H9 (cell line): ENCODE measurements around the gene TSPAN4. TPM values are rescaled to one million over a fixed set of nuclear protein-coding genes. Genes with fewer than 3 reads are reported as not detected.
A peak's percentile ranks its signal among the peaks of the same experiment; 100 is the strongest.

Experiments used
- DNase-seq: peaks from one replicate; pipeline ENCODE4 v3.0.0-alpha.2; 2017
- H2AFZ ChIP-seq: one replicate; pipeline ENCODE4 v1.6.1; 2013; ENCODE audit warnings: mild to moderate bottlenecking, low read length, control low read depth, moderate library complexity
- H2AK5ac ChIP-seq: 2 replicates; pipeline ENCODE4 v1.6.1; 2013; ENCODE audit warnings: low read length, control low read depth, mixed read lengths; ENCODE audit not compliant: insufficient read length
- H2BK120ac ChIP-seq: one replicate; pipeline ENCODE4 v1.6.1; 2013; ENCODE audit warnings: low read depth, mild to moderate bottlenecking, low read length, control low read depth, inconsistent platforms; ENCODE audit not compliant: poor library complexity, severe bottlenecking
- H2BK12ac ChIP-seq: 2 replicates; pipeline ENCODE4 v1.6.1; 2013; ENCODE audit warnings: low read length, control low read depth, mixed read lengths, low read depth; ENCODE audit not compliant: insufficient read length
- H2BK15ac ChIP-seq: 2 replicates; pipeline ENCODE4 v1.6.1; 2013; ENCODE audit warnings: low read depth, low read length, control low read depth
- H2BK20ac ChIP-seq: one replicate; pipeline ENCODE4 v1.6.1; 2013; ENCODE audit warnings: low read depth, mild to moderate bottlenecking, low read length, control low read depth, inconsistent platforms; ENCODE audit not compliant: poor library complexity, severe bottlenecking
- H2BK5ac ChIP-seq: 2 replicates; pipeline ENCODE4 v1.6.1; 2013; ENCODE audit warnings: low read length, control low read depth, mixed read lengths; ENCODE audit not compliant: insufficient read length
- H3K14ac ChIP-seq: 2 replicates; pipeline ENCODE4 v1.6.1; 2013; ENCODE audit warnings: low read length, control low read depth; ENCODE audit not compliant: insufficient read depth
- H3K18ac ChIP-seq: 2 replicates; pipeline ENCODE4 v1.6.1; 2013; ENCODE audit warnings: low read depth, mild to moderate bottlenecking, mixed read lengths, low read length, control low read depth; ENCODE audit not compliant: insufficient read length
- H3K23ac ChIP-seq: 2 replicates; pipeline ENCODE4 v1.6.1; 2013; ENCODE audit warnings: low read length, control low read depth, mixed read lengths, low read depth; ENCODE audit not compliant: insufficient read length
- H3K23me2 ChIP-seq: 2 replicates; pipeline ENCODE4 v1.6.1; 2013; ENCODE audit warnings: low read depth, mild to moderate bottlenecking, mixed read lengths, low read length, control low read depth; ENCODE audit not compliant: insufficient read length, poor library complexity, severe bottlenecking
- H3K27ac ChIP-seq: 2 replicates; pipeline ENCODE4 v1.5.1; 2013; ENCODE audit warnings: low read length, control low read depth, mixed read lengths, low read depth; ENCODE audit not compliant: insufficient read length
- H3K27me3 ChIP-seq: 2 replicates; pipeline ENCODE4 v1.6.1; 2013; ENCODE audit warnings: low read length, control low read depth, inconsistent platforms; ENCODE audit not compliant: insufficient read depth
- H3K4ac ChIP-seq: 2 replicates; pipeline ENCODE4 v1.6.1; 2013; ENCODE audit warnings: low read depth, mild to moderate bottlenecking, control low read depth, inconsistent platforms, low read length, moderate library complexity
- H3K4me1 ChIP-seq: 2 replicates; pipeline ENCODE4 v1.6.1; 2013; ENCODE audit warnings: low read length, control low read depth, inconsistent platforms; ENCODE audit not compliant: insufficient read depth
- H3K4me2 ChIP-seq: 2 replicates; pipeline ENCODE4 v1.6.1; 2013; ENCODE audit warnings: low read length, control low read depth, mixed read lengths; ENCODE audit not compliant: insufficient read length, insufficient read depth
- H3K56ac ChIP-seq: 2 replicates; pipeline ENCODE4 v1.6.1; 2013; ENCODE audit warnings: low read depth, mild to moderate bottlenecking, mixed read lengths, low read length, control low read depth; ENCODE audit not compliant: insufficient read length
- H3K79me1 ChIP-seq: 2 replicates; pipeline ENCODE4 v1.6.1; 2013; ENCODE audit warnings: low read depth, mild to moderate bottlenecking, moderate library complexity, low read length, control low read depth, inconsistent platforms; ENCODE audit not compliant: insufficient read depth, poor library complexity, severe bottlenecking
- H3K79me2 ChIP-seq: 2 replicates; pipeline ENCODE4 v1.6.1; 2013; ENCODE audit warnings: low read length, control low read depth, inconsistent platforms; ENCODE audit not compliant: insufficient read depth
- H3K9ac ChIP-seq: 2 replicates; pipeline ENCODE4 v1.6.1; 2013; ENCODE audit warnings: low read length, control low read depth, mixed read lengths; ENCODE audit not compliant: insufficient read length; ENCODE audit errors: extremely low read depth
- H3K9me3 ChIP-seq: one replicate; pipeline ENCODE4 v1.6.1; 2013; ENCODE audit warnings: low read depth, low read length, inconsistent platforms; ENCODE audit not compliant: control insufficient read depth
- H3T11ph ChIP-seq: one replicate; pipeline ENCODE4 v1.6.1; 2013; ENCODE audit warnings: mild to moderate bottlenecking, low read length, control low read depth, inconsistent platforms
- H4K20me1 ChIP-seq: one replicate; pipeline ENCODE4 v1.6.1; 2013; ENCODE audit not compliant: control insufficient read depth, insufficient read length, insufficient read depth
- H4K5ac ChIP-seq: 2 replicates; pipeline ENCODE4 v1.6.1; 2013; ENCODE audit warnings: low read depth, mild to moderate bottlenecking, mixed read lengths, low read length, control low read depth; ENCODE audit not compliant: insufficient read length
- H4K8ac ChIP-seq: replicated peaks from 2 replicates; pipeline ENCODE4 v1.6.1; 2013; ENCODE audit warnings: low read length, control low read depth, mixed read lengths, low read depth; ENCODE audit not compliant: insufficient read length
- H4K91ac ChIP-seq: 2 replicates; pipeline ENCODE4 v1.6.1; 2013; ENCODE audit warnings: low read depth, mild to moderate bottlenecking, moderate library complexity, mixed read lengths, low read length, control low read depth; ENCODE audit not compliant: insufficient read length
- H3K27ac Mint-ChIP-seq, 3 experiments: 2 replicates in 2 of 3; 3 replicates in 1 of 3; pipeline ENCODE4 v1.8.0; 2020 to 2021; ENCODE audit warnings: mixed read lengths in 3 of 3, mild to moderate bottlenecking in 1 of 3, moderate library complexity in 1 of 3
- H3K27me3 Mint-ChIP-seq: 2 replicates; pipeline ENCODE4 v1.8.0; 2021; ENCODE audit warnings: low read depth, mild to moderate bottlenecking, moderate library complexity, mixed read lengths
- H3K36me3 Mint-ChIP-seq, 3 experiments: 2 replicates in 2 of 3; 3 replicates in 1 of 3; pipeline ENCODE4 v1.8.0; 2020 to 2021; ENCODE audit warnings: low read depth in 3 of 3, mixed read lengths in 3 of 3; ENCODE audit not compliant: insufficient read depth in 1 of 3
- H3K4me1 Mint-ChIP-seq, 2 experiments: 2 replicates each; pipeline ENCODE4 v1.8.0; 2020; ENCODE audit warnings: mixed read lengths in 2 of 2
- H3K4me3 Mint-ChIP-seq, 2 experiments: 2 replicates in 1 of 2; 3 replicates in 1 of 2; pipeline ENCODE4 v1.8.0; 2020 to 2021; ENCODE audit warnings: mild to moderate bottlenecking in 2 of 2, mixed read lengths in 2 of 2, moderate library complexity in 1 of 2
- H3K9me3 Mint-ChIP-seq, 2 experiments: 2 replicates in 1 of 2; 3 replicates in 1 of 2; pipeline ENCODE4 v1.8.0; 2020; ENCODE audit warnings: mild to moderate bottlenecking in 2 of 2, mixed read lengths in 2 of 2, moderate library complexity in 1 of 2
- CTCF ChIP-seq: fragments of 200-600 bp; sonication (generic); conservative IDR thresholded peaks from 3 replicates; pipeline ENCODE4 v1.8.0; 2021; ENCODE audit warnings: antibody characterized with exemption, mild to moderate bottlenecking
- WGBS: extraction: QIAGEN DNeasy Blood & Tissue Kit; methylation state at CpG from one replicate; pipeline ENCODE4 v1.1.7; 2013; ENCODE audit warnings: missing lambda C conversion rate, low lambda C conversion rate, mixed read lengths; ENCODE audit not compliant: insufficient read length; ENCODE audit errors: extremely low coverage; 5-methylcytosine and 5-hydroxymethylcytosine counted together
- total RNA-seq: library from RNA; stranded (reverse); gene quantifications from 2 replicates; pipeline ENCODE4 v1.2.1, GENCODE V29; 2021

The TSPAN4 gene
- total RNA-seq, 1 experiment from 2014 or later, result 64.6 TPM

- no peak overlapping the region for H3K4ac ChIP-seq
- no peak overlapping the region for H4K8ac ChIP-seq
- no peaks in the 10 kb centered on the region for H3K79me1 ChIP-seq
- H2BK5ac ChIP-seq, result no peak overlapping the region
- H4K20me1 ChIP-seq, result no peaks in the 10 kb centered on the region
- H3K9ac ChIP-seq, result no peak overlapping the region
- no peak overlapping the region for H3T11ph ChIP-seq
- H3K4me2 ChIP-seq, result no peak overlapping the region
- H2BK12ac ChIP-seq, result no peak overlapping the region
- peaks cover 5% of the 10 kb centered on the region; the same call in 1 of the 2 replicates for H3K27me3 ChIP-seq
- no peak overlapping the region for H3K27ac Mint-ChIP-seq
- no peak overlapping the region for H3K27ac ChIP-seq
- H2BK20ac ChIP-seq, result no peak overlapping the region
- H2BK120ac ChIP-seq, result no peak overlapping the region
- no peak overlapping the region for H3K18ac ChIP-seq
- H3K9me3 ChIP-seq, result no peaks in the 10 kb centered on the region
- H4K5ac ChIP-seq, result no peak overlapping the region
- H3K4me3 Mint-ChIP-seq, result peak overlapping the region; percentile 59 to 78
- no peaks in the 10 kb centered on the region; a peak in 1 of 5 replicates for H3K9me3 Mint-ChIP-seq
- no peak overlapping the region for H2BK15ac ChIP-seq
- H3K79me2 ChIP-seq, result no peaks in the 10 kb centered on the region
- no peak overlapping the region for H2AK5ac ChIP-seq
- H3K4me1 Mint-ChIP-seq, result peaks cover 23 to 31% of the 10 kb centered on the region in 2 experiments
- H2AFZ ChIP-seq, result no peak overlapping the region
- no peak overlapping the region for H4K91ac ChIP-seq
- H3K36me3 Mint-ChIP-seq, result peaks cover 0 to 26% (median 13%) of the 10 kb centered on the region in 3 experiments
- H3K27me3 Mint-ChIP-seq, result peaks cover 24% of the 10 kb centered on the region
- DNase-seq, result no peak
- peaks cover 24% of the 10 kb centered on the region for H3K23me2 ChIP-seq
- H3K14ac ChIP-seq, result no peak overlapping the region
- TF ChIP-seq CTCF, result no peak
- no peaks in the 10 kb centered on the region; the same call in 1 of the 2 replicates for H3K4me1 ChIP-seq
- no peak overlapping the region for H3K23ac ChIP-seq
- no peak overlapping the region for H3K56ac ChIP-seq
- WGBS, result no CpG with 5 or more reads among the region's 9 CpGs
These were observed 16.4 kb upstream of the TSPAN4 start for GRCh38 chr11:826227-826621.
